HepG2 (cell line): ENCODE results near the gene EHD1. TPM values are rescaled to one million over a fixed set of nuclear protein-coding genes. Genes with fewer than 3 reads are reported as not detected.

Source experiments
- DNMT3B ChIP-seq: conservative IDR thresholded peaks from 2 replicates; pipeline ENCODE4 v1.6.1; 2016; ENCODE audit warnings: missing biosample characterization, control low read depth
- EEA1 ChIP-seq: sonication (generic); formaldehyde crosslinking; IDR thresholded peaks from 2 replicates; pipeline ENCODE4 v1.5.1; 2020; ENCODE audit warnings: mild to moderate bottlenecking, missing genetic modification reagents, borderline replicate concordance
- HCFC1 ChIP-seq: fragments of 150-350 bp; IDR thresholded peaks from 2 replicates; pipeline ENCODE4 v1.6.1; 2014; ENCODE audit warnings: low read depth, low read length
- JUN ChIP-seq: sonication (generic); formaldehyde crosslinking; IDR thresholded peaks from 2 replicates; pipeline ENCODE4 v1.4.0; 2020; ENCODE audit warnings: mild to moderate bottlenecking, missing genetic modification reagents
- JUNB ChIP-seq: sonication (generic); formaldehyde crosslinking; IDR thresholded peaks from 2 replicates; pipeline ENCODE4 v1.8.0; 2022; ENCODE audit warnings: missing genetic modification reagents, mild to moderate bottlenecking, borderline replicate concordance
- KDM4B ChIP-seq: sonication (generic); formaldehyde crosslinking; IDR thresholded peaks from 2 replicates; pipeline ENCODE4 v1.4.0; 2020; ENCODE audit warnings: missing genetic modification reagents
- MAF1 ChIP-seq: sonication (generic); formaldehyde crosslinking; IDR thresholded peaks from 2 replicates; pipeline ENCODE4 v1.5.0; 2020; ENCODE audit warnings: missing genetic modification reagents, borderline replicate concordance
- RFXANK ChIP-seq: IDR thresholded peaks from 2 replicates; pipeline ENCODE4 v1.6.1; 2016
- SIN3B ChIP-seq: fragments of 150-350 bp; IDR thresholded peaks from 2 replicates; pipeline ENCODE4 v1.6.1; 2014; ENCODE audit warnings: low read length
- SP140L ChIP-seq: sonication (generic); formaldehyde crosslinking; IDR thresholded peaks from 2 replicates; pipeline ENCODE4 v1.4.0; 2020; ENCODE audit warnings: missing genetic modification reagents, borderline replicate concordance
- TBL1XR1 ChIP-seq: fragments of 150-350 bp; IDR thresholded peaks from 2 replicates; pipeline ENCODE4 v1.6.1; 2014; ENCODE audit warnings: borderline replicate concordance, low read length; ENCODE audit not compliant: partially characterized antibody
- TEAD2 ChIP-seq: sonication (generic); formaldehyde crosslinking; IDR thresholded peaks from 2 replicates; pipeline ENCODE4 v1.9.0; 2021; ENCODE audit warnings: missing genetic modification reagents
- ZFP82 ChIP-seq: sonication (generic); formaldehyde crosslinking; IDR thresholded peaks from 2 replicates; pipeline ENCODE4 v1.5.1; 2020; ENCODE audit warnings: mild to moderate bottlenecking, missing genetic modification reagents, borderline replicate concordance
- ZFY ChIP-seq: sonication (generic); formaldehyde crosslinking; IDR thresholded peaks from 2 replicates; pipeline ENCODE4 v1.4.0; 2020; ENCODE audit warnings: missing genetic modification reagents
- ZNF124 ChIP-seq: sonication (generic); formaldehyde crosslinking; IDR thresholded peaks from 2 replicates; pipeline ENCODE4 v1.4.0; 2020; ENCODE audit warnings: missing genetic modification reagents
- ZNF234 ChIP-seq: sonication (generic); formaldehyde crosslinking; conservative IDR thresholded peaks from 2 replicates; pipeline ENCODE4 v1.5.1; 2020; ENCODE audit warnings: mild to moderate bottlenecking, missing genetic modification reagents
- polyA plus RNA-seq, 8 experiments: library from polyadenylated mRNA; depleted of rRNA in 3 of 8; stranded (reverse) in 7 of 8; unstranded in 1 of 8; fragments of >200 nt; fragmentation: Illumina TruSeq in 4 of 8; extraction: Trizol in 4 of 8; gene quantifications; 2 replicates each; pipeline versions ENCODE4 v1.2.1 to v1.2.3, GENCODE V29; 2011 to 2016; ENCODE audit warnings: low read depth in 4 of 8, missing spikeins in 1 of 8, mixed read lengths in 1 of 8; ENCODE audit not compliant: insufficient read depth in 1 of 8
- total RNA-seq, 5 experiments: library from RNA; depleted of rRNA; stranded (reverse); fragments of >200 nt; fragmentation: Illumina TruSeq; extraction: Trizol; gene quantifications; 2 replicates each; pipeline ENCODE4 v1.2.3, GENCODE V29; 2016; ENCODE audit warnings: low read depth in 1 of 5
- TF ChIP-seq, protein P1 (sequence below): sonication (generic); formaldehyde crosslinking; IDR thresholded peaks from 2 replicates; pipeline ENCODE4 v1.4.0; 2020; ENCODE audit warnings: mild to moderate bottlenecking, missing genetic modification reagents, borderline replicate concordance
- TF ChIP-seq, protein P2 (sequence below): IDR thresholded peaks from 2 replicates; pipeline ENCODE4 v1.6.1; 2016; ENCODE audit warnings: mild to moderate bottlenecking
- TF ChIP-seq, protein P3 (sequence below): sonication (generic); formaldehyde crosslinking; IDR thresholded peaks from 2 replicates; pipeline ENCODE4 v1.5.0; 2020; ENCODE audit warnings: missing genetic modification reagents, mild to moderate bottlenecking, borderline replicate concordance
- TF ChIP-seq, protein P4 (sequence below), 2 experiments: sonication (generic) in 1 of 2; formaldehyde crosslinking in 1 of 2; IDR thresholded peaks; 2 replicates each; pipeline versions ENCODE4 v1.5.1 to v1.6.1; 2011 to 2020; ENCODE audit warnings: borderline replicate concordance in 1 of 2, low read depth in 1 of 2, low read length in 1 of 2, mild to moderate bottlenecking in 1 of 2, missing genetic modification reagents in 1 of 2, moderate library complexity in 1 of 2
- TF ChIP-seq, protein P5 (sequence below): sonication (generic); formaldehyde crosslinking; IDR thresholded peaks from 2 replicates; pipeline ENCODE4 v1.8.0; 2022; ENCODE audit warnings: mild to moderate bottlenecking, missing genetic modification reagents, moderate library complexity

The EHD1 gene
- total and polyA plus RNA-seq, 2 of the 13 experiments (the other 11 are each of a cell fraction or from before 2014, with no cell fraction given), result 23.6 to 26.6 TPM

DNA sequence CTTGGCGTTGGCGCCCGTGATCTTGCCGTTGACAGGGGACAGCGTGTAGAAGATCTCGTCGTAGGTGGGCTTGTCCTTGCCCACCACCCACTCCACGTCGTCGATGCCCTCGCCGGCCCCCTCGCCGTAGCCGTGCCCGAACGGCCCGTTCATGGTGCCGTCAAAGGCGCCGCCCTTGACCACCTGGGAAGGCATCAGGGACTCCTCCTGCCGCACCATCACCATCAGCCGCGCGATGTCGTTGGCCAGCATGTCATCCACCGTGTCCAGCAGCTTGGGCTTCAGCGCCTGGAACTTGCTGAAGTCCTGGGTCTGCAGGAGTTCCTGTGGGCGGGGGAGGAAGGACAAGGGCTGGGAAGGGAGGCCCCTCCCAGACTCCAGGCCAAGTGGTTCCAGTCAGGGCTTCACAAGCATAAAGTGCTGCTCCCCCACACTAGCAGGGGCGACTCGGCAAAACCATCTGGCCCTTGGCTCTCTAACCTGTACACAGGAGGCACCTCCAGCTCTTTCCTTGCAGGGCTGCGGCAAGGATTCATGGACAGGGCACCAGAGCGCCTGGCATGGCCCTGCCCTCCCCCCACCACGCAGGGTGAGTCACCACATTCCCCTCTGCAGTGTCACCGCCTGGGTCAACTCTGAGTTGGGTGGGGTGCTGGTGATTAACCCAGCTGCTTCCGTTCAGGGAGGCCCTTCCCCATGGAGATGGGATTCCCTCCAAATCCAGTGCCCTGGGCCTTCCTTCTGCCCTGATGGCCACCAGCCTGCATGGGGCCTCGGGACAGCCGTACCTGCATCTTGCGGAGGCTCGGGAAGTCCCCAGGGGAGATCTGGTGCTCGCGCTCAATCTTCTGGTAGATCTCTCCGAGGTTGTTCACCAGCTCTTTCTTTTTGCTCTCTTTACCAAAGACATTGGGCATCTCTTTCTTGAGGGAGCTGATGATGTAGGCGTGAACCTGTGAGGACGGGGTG lies 23.6 kb downstream of the EHD1 start (continued):
- TF ChIP-seq MAF1 (CRISPR knock-in tag) (no peak), JUN (peak; percentile 98), ZFP82 (CRISPR knock-in tag) (no peak), ZFY (CRISPR knock-in tag) (no peak), HCFC1 (no peak), SIN3B (no peak), SP140L (CRISPR knock-in tag) (no peak), ZNF234 (no peak), ZNF124 (no peak), TEAD2 (no peak), TBL1XR1 (no peak), KDM4B (CRISPR knock-in tag) (no peak), EEA1 (CRISPR knock-in tag) (no peak), DNMT3B (CRISPR knock-in tag) (no peak), RFXANK (no peak), JUNB (CRISPR knock-in tag) (peak; percentile 95)
- TF ChIP-seq, protein P1, sequence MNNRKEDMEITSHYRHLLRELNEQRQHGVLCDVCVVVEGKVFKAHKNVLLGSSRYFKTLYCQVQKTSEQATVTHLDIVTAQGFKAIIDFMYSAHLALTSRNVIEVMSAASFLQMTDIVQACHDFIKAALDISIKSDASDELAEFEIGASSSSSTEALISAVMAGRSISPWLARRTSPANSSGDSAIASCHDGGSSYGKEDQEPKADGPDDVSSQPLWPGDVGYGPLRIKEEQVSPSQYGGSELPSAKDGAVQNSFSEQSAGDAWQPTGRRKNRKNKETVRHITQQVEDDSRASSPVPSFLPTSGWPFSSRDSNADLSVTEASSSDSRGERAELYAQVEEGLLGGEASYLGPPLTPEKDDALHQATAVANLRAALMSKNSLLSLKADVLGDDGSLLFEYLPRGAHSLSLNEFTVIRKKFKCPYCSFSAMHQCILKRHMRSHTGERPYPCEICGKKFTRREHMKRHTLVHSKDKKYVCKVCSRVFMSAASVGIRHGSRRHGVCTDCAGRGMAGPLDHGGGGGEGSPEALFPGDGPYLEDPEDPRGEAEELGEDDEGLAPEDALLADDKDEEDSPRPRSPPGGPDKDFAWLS (CRISPR knock-in tag), result no peak
- TF ChIP-seq, protein P2, sequence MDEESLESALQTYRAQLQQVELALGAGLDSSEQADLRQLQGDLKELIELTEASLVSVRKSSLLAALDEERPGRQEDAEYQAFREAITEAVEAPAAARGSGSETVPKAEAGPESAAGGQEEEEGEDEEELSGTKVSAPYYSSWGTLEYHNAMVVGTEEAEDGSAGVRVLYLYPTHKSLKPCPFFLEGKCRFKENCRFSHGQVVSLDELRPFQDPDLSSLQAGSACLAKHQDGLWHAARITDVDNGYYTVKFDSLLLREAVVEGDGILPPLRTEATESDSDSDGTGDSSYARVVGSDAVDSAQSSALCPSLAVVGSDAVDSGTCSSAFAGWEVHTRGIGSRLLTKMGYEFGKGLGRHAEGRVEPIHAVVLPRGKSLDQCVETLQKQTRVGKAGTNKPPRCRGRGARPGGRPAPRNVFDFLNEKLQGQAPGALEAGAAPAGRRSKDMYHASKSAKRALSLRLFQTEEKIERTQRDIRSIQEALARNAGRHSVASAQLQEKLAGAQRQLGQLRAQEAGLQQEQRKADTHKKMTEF (CRISPR knock-in tag), result peak; percentile 74; the same call in 1 of the 2 replicates
- TF ChIP-seq, protein P3, sequence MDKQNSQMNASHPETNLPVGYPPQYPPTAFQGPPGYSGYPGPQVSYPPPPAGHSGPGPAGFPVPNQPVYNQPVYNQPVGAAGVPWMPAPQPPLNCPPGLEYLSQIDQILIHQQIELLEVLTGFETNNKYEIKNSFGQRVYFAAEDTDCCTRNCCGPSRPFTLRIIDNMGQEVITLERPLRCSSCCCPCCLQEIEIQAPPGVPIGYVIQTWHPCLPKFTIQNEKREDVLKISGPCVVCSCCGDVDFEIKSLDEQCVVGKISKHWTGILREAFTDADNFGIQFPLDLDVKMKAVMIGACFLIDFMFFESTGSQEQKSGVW (CRISPR knock-in tag), result no peak
- TF ChIP-seq, protein P4, sequence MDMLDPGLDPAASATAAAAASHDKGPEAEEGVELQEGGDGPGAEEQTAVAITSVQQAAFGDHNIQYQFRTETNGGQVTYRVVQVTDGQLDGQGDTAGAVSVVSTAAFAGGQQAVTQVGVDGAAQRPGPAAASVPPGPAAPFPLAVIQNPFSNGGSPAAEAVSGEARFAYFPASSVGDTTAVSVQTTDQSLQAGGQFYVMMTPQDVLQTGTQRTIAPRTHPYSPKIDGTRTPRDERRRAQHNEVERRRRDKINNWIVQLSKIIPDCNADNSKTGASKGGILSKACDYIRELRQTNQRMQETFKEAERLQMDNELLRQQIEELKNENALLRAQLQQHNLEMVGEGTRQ (IDR thresholded peaks at IDR 0.05; ENCODE audit: low read depth, low read length), result no peak
- TF ChIP-seq, protein P4 (CRISPR knock-in tag; IDR thresholded peaks at IDR 0.05; ENCODE audit: borderline replicate concordance), result no peak
- TF ChIP-seq, protein P5, sequence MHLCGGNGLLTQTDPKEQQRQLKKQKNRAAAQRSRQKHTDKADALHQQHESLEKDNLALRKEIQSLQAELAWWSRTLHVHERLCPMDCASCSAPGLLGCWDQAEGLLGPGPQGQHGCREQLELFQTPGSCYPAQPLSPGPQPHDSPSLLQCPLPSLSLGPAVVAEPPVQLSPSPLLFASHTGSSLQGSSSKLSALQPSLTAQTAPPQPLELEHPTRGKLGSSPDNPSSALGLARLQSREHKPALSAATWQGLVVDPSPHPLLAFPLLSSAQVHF (CRISPR knock-in tag), result no peak
